GM12892 (cell line): ENCODE data around the gene LARGE1.

ENCODE experiments used
- POLR2A ChIP-seq: IDR thresholded peaks from 2 replicates; pipeline ENCODE4 v1.6.1; 2011; ENCODE audit warnings: low read depth, low read length, control low read depth
- POLR2AphosphoS5 ChIP-seq: IDR thresholded peaks from 2 replicates; pipeline ENCODE4 v1.6.1; 2011; ENCODE audit warnings: low read depth, low read length, control low read depth
- TAF1 ChIP-seq: IDR thresholded peaks from 2 replicates; pipeline ENCODE4 v1.6.1; 2011; ENCODE audit warnings: low read depth, mild to moderate bottlenecking, control low read depth, low read length, borderline replicate concordance

DNA sequence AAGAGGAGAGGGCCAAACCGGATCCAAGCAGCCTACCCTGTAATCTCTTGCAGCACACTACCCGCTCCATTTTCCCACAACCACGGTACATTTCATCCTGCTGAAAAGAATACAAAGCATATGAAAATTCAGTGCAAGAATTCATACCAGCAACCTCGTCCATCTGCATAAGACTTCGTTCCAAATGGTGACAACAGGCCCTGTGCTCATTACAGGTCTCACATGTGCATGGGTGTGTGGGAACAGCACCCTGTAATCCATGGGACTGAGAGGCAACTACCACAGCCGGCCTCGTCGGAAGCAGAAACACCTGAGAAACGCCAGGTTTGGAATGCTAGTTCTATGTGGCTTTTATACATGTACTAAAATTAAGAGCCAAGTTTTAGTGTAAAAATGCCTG is 52.3 kb downstream of the LARGE1 start:
- TF ChIP-seq POLR2AphosphoS5 (no peak), POLR2A (no peak), TAF1 (no peak)
